ENCODE results near the gene CACNA2D3.

GRCh38 chr3:54988302-54988837 is 866.0 kb downstream of the CACNA2D3 start:
- TF ChIP-seq POLR2A (IDR thresholded peaks at IDR 0.05; ENCODE audit: low read length) (no peak), GATA1 (IDR thresholded peaks at IDR 0.05; ENCODE audit: low read depth, low read length) (no peak)
